Lung (tissue), 12 donors: ENCODE data around the gene DYSF. TPM values are rescaled to one million over a fixed set of nuclear protein-coding genes. Genes with fewer than 3 reads are reported as not detected.

Source experiments
- ATAC-seq: fragments of 200-7000 bp; cut with Tn5 transposase; one replicate; pipeline ENCODE4 v1.9.1; 2020; ENCODE audit warnings: moderate number of reproducible peaks; ENCODE audit not compliant: insufficient read depth, low FRiP score
- DNase-seq, 3 donors: peaks; one replicate each; pipeline ENCODE4 v3.0.0-alpha.2; 2013 to 2017
- H3K27ac ChIP-seq, 2 donors: one replicate each; pipeline ENCODE4 v1.5.1; 2013; ENCODE audit warnings: mild to moderate bottlenecking in 2 of 2, moderate library complexity in 2 of 2, control low read depth in 1 of 2, inconsistent platforms in 1 of 2, low read depth in 1 of 2, low read length in 1 of 2
- H3K27me3 ChIP-seq, 3 donors: one replicate each; pipeline ENCODE4 v1.5.1; 2013; ENCODE audit warnings: low read length in 2 of 3; ENCODE audit not compliant: control insufficient read depth in 3 of 3, insufficient read depth in 3 of 3
- H3K36me3 ChIP-seq, 4 donors: one replicate each; pipeline ENCODE4 v1.5.1; 2013; ENCODE audit warnings: low read length in 4 of 4, mild to moderate bottlenecking in 1 of 4, moderate library complexity in 1 of 4; ENCODE audit not compliant: control insufficient read depth in 4 of 4, insufficient read depth in 4 of 4
- H3K4me1 ChIP-seq, 5 donors: one replicate each; pipeline ENCODE4 v1.5.1; 2013; ENCODE audit warnings: low read length in 5 of 5, mild to moderate bottlenecking in 2 of 5, moderate library complexity in 1 of 5; ENCODE audit not compliant: control insufficient read depth in 5 of 5, insufficient read depth in 5 of 5
- H3K4me3 ChIP-seq: one replicate; pipeline ENCODE4 v1.5.1; 2013; ENCODE audit warnings: mild to moderate bottlenecking, control low read depth, moderate library complexity
- H3K9ac ChIP-seq, 2 donors: one replicate each; pipeline ENCODE4 v1.5.1; 2013; ENCODE audit warnings: low read length in 2 of 2, control low read depth in 1 of 2; ENCODE audit not compliant: insufficient read depth in 1 of 2
- H3K9me3 ChIP-seq, 4 donors: one replicate each; pipeline ENCODE4 v1.5.1; 2013; ENCODE audit warnings: low read length in 3 of 4, mild to moderate bottlenecking in 1 of 4, moderate library complexity in 1 of 4; ENCODE audit not compliant: control insufficient read depth in 4 of 4, insufficient read depth in 3 of 4
- WGBS, 2 donors: extraction: QIAGEN DNeasy Blood & Tissue Kit; methylation state at CpG; one replicate each; pipeline ENCODE4 v1.1.7; 2013; 5-methylcytosine and 5-hydroxymethylcytosine counted together
- polyA plus RNA-seq, 2 donors: library from polyadenylated mRNA; stranded (reverse); fragments of 200-250 nt; gene quantifications; one replicate each; pipeline ENCODE4 v1.2.1, GENCODE V29; 2013
- total RNA-seq, 2 donors: library from RNA; depleted of rRNA in 1 of 2; stranded (reverse); fragments of >200 nt in 1 of 2; gene quantifications; one replicate each; pipeline ENCODE4 v1.2.1, GENCODE V29; 2014 to 2021
- TF ChIP-seq, protein P1 (sequence below): IDR thresholded peaks from 2 replicates; pipeline ENCODE4 v1.5.1; 2012; ENCODE audit warnings: mild to moderate bottlenecking; ENCODE audit errors: control extremely low read depth, extremely low read depth
- donor health status: control.
- donor health status: control.
- donor health status: Bipolar disorder and iron deficiency.
- donor health status: healthy.
- donor health status: DM: yes; HTN: yes; CAD: no.

The DYSF gene
- total and polyA plus RNA-seq, 4 donors: 12.9 to 56.2 (median 40.0) TPM

DNA sequence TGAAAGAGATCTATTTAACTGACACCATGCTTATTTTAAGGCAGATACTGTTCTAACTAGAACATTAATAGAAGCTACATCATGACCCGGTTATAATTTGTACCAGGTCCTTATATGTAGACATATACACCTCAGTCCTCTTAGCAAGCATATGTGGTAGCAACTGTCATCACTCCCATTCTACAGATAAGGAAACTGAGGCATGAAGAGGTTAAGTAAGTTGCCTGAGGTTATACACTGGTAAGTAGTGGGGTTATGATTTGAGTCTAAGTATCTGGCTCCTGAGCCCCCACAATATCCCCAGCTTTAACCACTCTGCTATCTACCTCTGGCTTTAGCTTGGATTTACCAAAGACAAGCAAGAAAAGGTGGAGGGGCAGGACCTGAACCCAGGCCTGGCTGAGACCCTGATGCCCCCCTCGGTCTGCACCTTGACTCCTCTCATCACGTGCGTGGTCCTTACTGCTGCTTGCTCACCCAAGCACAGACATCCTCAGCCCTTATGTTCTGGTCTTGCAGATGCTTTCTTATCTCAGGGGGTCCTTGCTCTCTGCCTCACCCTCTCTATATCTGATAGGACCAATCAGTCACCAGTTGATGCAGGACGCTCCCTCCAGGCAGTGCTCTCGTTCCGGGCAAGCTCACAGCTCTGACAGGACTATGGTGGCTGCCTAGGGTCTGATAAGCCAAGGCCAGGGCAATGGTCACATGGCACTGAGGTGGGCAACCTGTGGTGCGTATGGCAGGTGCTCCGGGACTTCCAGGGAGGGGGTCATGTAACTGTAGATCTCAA, 4.0 kb downstream of the DYSF start:
- DNase-seq (no peak), ATAC-seq (no peak)
- Histone ChIP-seq H3K9me3 (no peaks in the 10 kb centered on the region), H3K9ac (no peak overlapping the region), H3K27ac (peak overlapping the region in 1 of 2 donors; percentile 62), H3K36me3 (no peaks in the 10 kb centered on the region), H3K27me3 (peaks cover 0 to 8% (median 1%) of the 10 kb centered on the region in 3 donors), H3K4me1 (peaks cover 0 to 26% (median 10%) of the 10 kb centered on the region in 5 donors), H3K4me3 (no peak overlapping the region)
- WGBS, 2 donors: 94 to 95% methylated on average over 9 of the region's 9 CpGs
- TF ChIP-seq, protein P1, sequence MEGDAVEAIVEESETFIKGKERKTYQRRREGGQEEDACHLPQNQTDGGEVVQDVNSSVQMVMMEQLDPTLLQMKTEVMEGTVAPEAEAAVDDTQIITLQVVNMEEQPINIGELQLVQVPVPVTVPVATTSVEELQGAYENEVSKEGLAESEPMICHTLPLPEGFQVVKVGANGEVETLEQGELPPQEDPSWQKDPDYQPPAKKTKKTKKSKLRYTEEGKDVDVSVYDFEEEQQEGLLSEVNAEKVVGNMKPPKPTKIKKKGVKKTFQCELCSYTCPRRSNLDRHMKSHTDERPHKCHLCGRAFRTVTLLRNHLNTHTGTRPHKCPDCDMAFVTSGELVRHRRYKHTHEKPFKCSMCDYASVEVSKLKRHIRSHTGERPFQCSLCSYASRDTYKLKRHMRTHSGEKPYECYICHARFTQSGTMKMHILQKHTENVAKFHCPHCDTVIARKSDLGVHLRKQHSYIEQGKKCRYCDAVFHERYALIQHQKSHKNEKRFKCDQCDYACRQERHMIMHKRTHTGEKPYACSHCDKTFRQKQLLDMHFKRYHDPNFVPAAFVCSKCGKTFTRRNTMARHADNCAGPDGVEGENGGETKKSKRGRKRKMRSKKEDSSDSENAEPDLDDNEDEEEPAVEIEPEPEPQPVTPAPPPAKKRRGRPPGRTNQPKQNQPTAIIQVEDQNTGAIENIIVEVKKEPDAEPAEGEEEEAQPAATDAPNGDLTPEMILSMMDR: no peak

DNA sequence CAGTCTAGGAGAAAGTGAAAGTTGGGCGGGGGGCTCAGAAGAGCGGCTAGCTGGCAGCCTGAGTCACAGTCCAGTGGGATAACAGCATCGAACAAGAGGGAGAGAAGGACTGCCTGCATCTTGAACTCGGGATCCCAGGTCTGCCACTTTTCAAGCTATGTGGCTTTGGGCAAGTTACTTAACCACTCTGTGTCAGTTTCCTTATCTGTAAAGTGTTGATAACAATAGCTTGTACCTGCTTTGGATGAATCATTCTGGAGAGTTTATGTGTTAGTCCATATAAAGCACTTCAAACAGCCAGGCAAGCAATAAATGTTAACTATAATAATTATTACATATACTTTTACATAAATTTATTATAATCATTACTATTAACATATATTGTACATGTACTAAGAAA, 4.6 kb downstream of the DYSF start:
- ATAC-seq (no peak), DNase-seq (no peak)
- H3K27me3 ChIP-seq: peaks cover 0 to 8% (median 0%) of the 10 kb centered on the region in 3 donors
- H3K4me3 ChIP-seq: no peak overlapping the region
- WGBS, 2 donors: 90 to 91% methylated on average over 4 of the region's 4 CpGs
- H3K9ac ChIP-seq: no peak overlapping the region
- TF ChIP-seq, protein P1: no peak
- peaks cover 0 to 20% (median 10%) of the 10 kb centered on the region in 5 donors for H3K4me1 ChIP-seq
- H3K36me3 ChIP-seq: no peaks in the 10 kb centered on the region
- H3K27ac ChIP-seq: peak overlapping the region in 1 of 2 donors; percentile 74
- peaks cover 0 to 4% (median 0%) of the 10 kb centered on the region in 4 donors for H3K9me3 ChIP-seq

DNA sequence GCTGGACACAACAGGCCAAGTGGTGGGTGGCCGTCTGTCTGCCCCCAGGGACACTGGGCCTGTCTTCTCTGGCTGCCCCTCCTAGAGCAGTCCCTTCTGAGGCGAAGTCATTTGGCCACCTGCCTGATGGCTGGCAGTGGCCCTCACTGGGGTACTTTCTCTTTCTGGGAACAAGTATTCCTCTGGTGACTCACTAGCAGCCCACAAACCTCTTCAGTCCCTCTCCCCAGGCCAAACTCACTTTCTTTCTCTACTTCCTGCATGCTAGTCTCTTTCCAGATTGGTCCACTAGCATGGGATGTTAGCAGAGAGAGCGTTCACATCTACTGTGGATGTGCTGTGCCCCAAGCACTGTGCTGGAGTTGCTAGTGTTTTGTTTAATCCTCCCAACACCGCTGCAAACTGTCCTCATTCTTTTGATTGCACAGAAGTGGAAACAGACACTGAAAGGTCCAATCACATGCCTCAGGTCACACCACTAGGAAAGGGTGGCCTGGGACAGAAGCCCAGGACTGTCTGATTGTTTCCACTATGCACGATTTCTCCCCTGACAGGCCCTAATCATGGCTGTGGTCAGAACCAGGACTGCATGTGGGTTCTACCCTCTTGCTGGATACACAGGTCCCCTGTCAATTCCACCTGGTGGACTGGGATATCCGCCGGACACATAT, 5.2 kb downstream of the DYSF start:
- peaks cover 0 to 17% (median 10%) of the 10 kb centered on the region in 5 donors for H3K4me1 ChIP-seq
- peak in 2 of 3 donors; percentile 24 to 30 for DNase-seq
- 76 to 91% methylated on average over 7 of the region's 7 CpGs for WGBS, 2 donors

More for the DNA sequence above, 5.2 kb downstream of the DYSF start:
- TF ChIP-seq, protein P1: no peak
- Histone ChIP-seq H3K9me3 (peaks cover 0 to 7% (median 0%) of the 10 kb centered on the region in 4 donors), H3K27me3 (peaks cover 0 to 10% (median 0%) of the 10 kb centered on the region in 3 donors), H3K9ac (no peak overlapping the region), H3K36me3 (no peaks in the 10 kb centered on the region), H3K4me3 (no peak overlapping the region), H3K27ac (peak overlapping the region in 1 of 2 donors; percentile 74)
- ATAC-seq: no peak
